GM12878 (cell line): ENCODE measurements around the gene FOXK2. TPM values are rescaled to one million over a fixed set of nuclear protein-coding genes. Genes with fewer than 3 reads are reported as not detected.
A peak's percentile ranks its signal among the peaks of the same experiment; 100 is the strongest.

Source experiments
- BHLHE40 ChIP-seq, 2 experiments: fragments of 450-650 bp in 1 of 2; IDR thresholded peaks; 2 replicates each; pipeline ENCODE4 v1.6.1; 2011 to 2017; ENCODE audit warnings: low read depth in 2 of 2, borderline replicate concordance in 1 of 2, improper control_type of control experiment in 1 of 2, low read length in 1 of 2, mild to moderate bottlenecking in 1 of 2
- CBFB ChIP-seq: IDR thresholded peaks from 2 replicates; pipeline ENCODE4 v1.6.1; 2016; ENCODE audit warnings: antibody characterized with exemption, low read depth
- CBX3 ChIP-seq: fragments of 200-600 bp; sonication (generic); IDR thresholded peaks from 2 replicates; pipeline ENCODE4 v1.6.1; 2016; ENCODE audit warnings: low read depth, borderline replicate concordance
- CREB1 ChIP-seq: IDR thresholded peaks from 2 replicates; pipeline ENCODE4 v1.6.1; 2012; ENCODE audit warnings: low read depth, mild to moderate bottlenecking, inconsistent platforms
- CREM ChIP-seq: IDR thresholded peaks from 2 replicates; pipeline ENCODE4 v1.6.1; 2014; ENCODE audit warnings: antibody characterized with exemption, low read depth
- DPF2 ChIP-seq: fragments of 450-650 bp; IDR thresholded peaks from 2 replicates; pipeline ENCODE4 v1.6.1; 2017; ENCODE audit warnings: mild to moderate bottlenecking
- POLR2A ChIP-seq: IDR thresholded peaks from 2 replicates; pipeline ENCODE4 v1.6.1; 2011; ENCODE audit warnings: low read depth, mild to moderate bottlenecking, low read length
- RAD51 ChIP-seq: fragments of 450-650 bp; IDR thresholded peaks from 2 replicates; pipeline ENCODE4 v1.6.1; 2016; ENCODE audit warnings: moderate library complexity, mild to moderate bottlenecking, inconsistent platforms
- SUZ12 ChIP-seq: fragments of 200-600 bp; sonication (generic); IDR thresholded peaks from one replicate; pipeline ENCODE4 v1.6.1; 2018; ENCODE audit warnings: antibody characterized with exemption, mild to moderate bottlenecking; ENCODE audit not compliant: unreplicated experiment
- YY1 ChIP-seq: IDR thresholded peaks from 2 replicates; pipeline ENCODE4 v1.6.1; 2011; ENCODE audit warnings: low read depth, mild to moderate bottlenecking, low read length
- polyA plus RNA-seq, 11 experiments: library from polyadenylated mRNA; depleted of rRNA in 4 of 11; unstranded in 6 of 11; stranded (reverse) in 5 of 11; fragments of >200 nt; fragmentation: Nextera tagmentation in 4 of 11; fragmentation: Illumina TruSeq in 1 of 11; extraction: Ambion mirVana in 4 of 11; extraction: Trizol in 1 of 11; gene quantifications; 1 replicate in 1 of 11; 2 replicates in 10 of 11; pipeline versions ENCODE4 v1.2.1 to v1.2.3, GENCODE V29; 2011 to 2016; ENCODE audit warnings: inconsistent platforms in 2 of 11, missing spikeins in 2 of 11, low read depth in 1 of 11
- total RNA-seq, 4 experiments: library from RNA; depleted of rRNA in 3 of 4; stranded (reverse); fragments of >200 nt in 3 of 4; fragmentation: Illumina TruSeq in 1 of 4; extraction: Trizol in 1 of 4; gene quantifications; 2 replicates each; pipeline versions ENCODE4 v1.2.1 to v1.2.3, GENCODE V29; 2013 to 2021
- TF ChIP-seq, protein P1 (sequence below): IDR thresholded peaks from 2 replicates; pipeline ENCODE4 v1.6.1; 2011; ENCODE audit warnings: low read depth, mild to moderate bottlenecking, low read length, moderate library complexity, borderline replicate concordance; ENCODE audit errors: extremely low read depth
- TF ChIP-seq, protein P2 (sequence below): fragments of 450-650 bp; conservative IDR thresholded peaks from 2 replicates; pipeline ENCODE4 v1.6.1; 2017; ENCODE audit warnings: mild to moderate bottlenecking, moderate library complexity
- TF ChIP-seq, protein P3 (sequence below): IDR thresholded peaks from 2 replicates; pipeline ENCODE4 v1.6.1; 2012; ENCODE audit warnings: low read depth, low read length, improper control_type of control experiment
- TF ChIP-seq, protein P4 (sequence below): IDR thresholded peaks from 2 replicates; pipeline ENCODE4 v1.6.1; 2011; ENCODE audit warnings: low read depth, low read length, improper control_type of control experiment, borderline replicate concordance
- TF ChIP-seq, protein P5 (sequence below): IDR thresholded peaks from 2 replicates; pipeline ENCODE4 v1.6.1; 2011; ENCODE audit warnings: borderline replicate concordance, low read depth, mild to moderate bottlenecking, moderate library complexity, mixed read lengths, low read length; ENCODE audit not compliant: insufficient read depth; ENCODE audit errors: extremely low read length

FOXK2 gene
- total and polyA plus RNA-seq, 10 of the 15 experiments (the other 5 are each of a cell fraction or from before 2014, with no cell fraction given): 2.4 to 56.8 (median 34.4) TPM

DNA sequence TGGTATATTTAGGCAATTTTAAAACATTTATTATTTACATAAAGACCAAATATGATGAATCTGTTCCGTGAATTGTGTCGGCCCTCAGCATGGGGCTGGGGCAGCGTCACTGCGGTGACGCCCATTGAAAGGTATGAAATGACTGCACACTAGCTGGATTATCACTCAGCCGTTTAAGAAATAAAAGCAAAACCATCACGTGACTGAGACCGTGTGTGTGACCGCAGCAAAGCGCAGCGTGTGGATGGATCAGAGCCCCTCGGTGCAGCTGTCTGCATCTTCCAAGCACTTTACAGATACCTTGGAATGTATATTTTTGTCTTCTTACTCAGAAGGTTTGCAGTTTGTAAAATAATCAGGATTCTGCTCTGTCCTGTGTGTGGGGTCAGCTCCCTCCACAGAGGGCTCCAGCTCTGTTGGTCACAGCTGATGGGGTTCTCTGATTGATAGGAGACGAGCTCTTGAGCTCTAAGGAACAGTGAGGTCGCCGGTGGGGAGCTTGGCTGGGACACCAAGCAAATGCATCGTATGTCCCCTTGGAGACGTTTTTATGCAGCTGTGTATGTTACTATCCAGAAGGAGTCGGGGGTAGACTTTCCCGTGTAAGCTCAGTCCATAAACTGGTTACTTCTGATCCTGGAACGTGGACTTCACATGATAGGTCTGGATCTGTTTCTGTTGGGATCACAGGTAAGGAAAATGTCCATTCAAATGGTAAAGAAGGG lies 83.6 kb downstream of the FOXK2 start (continued):
- TF ChIP-seq, protein P1, sequence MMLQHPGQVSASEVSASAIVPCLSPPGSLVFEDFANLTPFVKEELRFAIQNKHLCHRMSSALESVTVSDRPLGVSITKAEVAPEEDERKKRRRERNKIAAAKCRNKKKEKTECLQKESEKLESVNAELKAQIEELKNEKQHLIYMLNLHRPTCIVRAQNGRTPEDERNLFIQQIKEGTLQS: peak; percentile 64; the same call in 1 of the 2 replicates
- TF ChIP-seq RAD51 (peak; percentile 93), CBFB (peak; percentile 85), SUZ12 (no peak), POLR2A (no peak), BHLHE40 (IDR thresholded peaks at IDR 0.05; ENCODE audit: borderline replicate concordance in 1 of 2, low read depth in 2 of 2, low read length in 1 of 2) (peak; percentile 81 to 89), CREM (peak; percentile 83), CREB1 (peak; percentile 85), DPF2 (no peak), CBX3 (no peak), YY1 (peak; percentile 45; the same call in 1 of the 2 replicates)
- TF ChIP-seq, protein P2, sequence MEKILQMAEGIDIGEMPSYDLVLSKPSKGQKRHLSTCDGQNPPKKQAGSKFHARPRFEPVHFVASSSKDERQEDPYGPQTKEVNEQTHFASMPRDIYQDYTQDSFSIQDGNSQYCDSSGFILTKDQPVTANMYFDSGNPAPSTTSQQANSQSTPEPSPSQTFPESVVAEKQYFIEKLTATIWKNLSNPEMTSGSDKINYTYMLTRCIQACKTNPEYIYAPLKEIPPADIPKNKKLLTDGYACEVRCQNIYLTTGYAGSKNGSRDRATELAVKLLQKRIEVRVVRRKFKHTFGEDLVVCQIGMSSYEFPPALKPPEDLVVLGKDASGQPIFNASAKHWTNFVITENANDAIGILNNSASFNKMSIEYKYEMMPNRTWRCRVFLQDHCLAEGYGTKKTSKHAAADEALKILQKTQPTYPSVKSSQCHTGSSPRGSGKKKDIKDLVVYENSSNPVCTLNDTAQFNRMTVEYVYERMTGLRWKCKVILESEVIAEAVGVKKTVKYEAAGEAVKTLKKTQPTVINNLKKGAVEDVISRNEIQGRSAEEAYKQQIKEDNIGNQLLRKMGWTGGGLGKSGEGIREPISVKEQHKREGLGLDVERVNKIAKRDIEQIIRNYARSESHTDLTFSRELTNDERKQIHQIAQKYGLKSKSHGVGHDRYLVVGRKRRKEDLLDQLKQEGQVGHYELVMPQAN: no peak
- TF ChIP-seq, protein P3, sequence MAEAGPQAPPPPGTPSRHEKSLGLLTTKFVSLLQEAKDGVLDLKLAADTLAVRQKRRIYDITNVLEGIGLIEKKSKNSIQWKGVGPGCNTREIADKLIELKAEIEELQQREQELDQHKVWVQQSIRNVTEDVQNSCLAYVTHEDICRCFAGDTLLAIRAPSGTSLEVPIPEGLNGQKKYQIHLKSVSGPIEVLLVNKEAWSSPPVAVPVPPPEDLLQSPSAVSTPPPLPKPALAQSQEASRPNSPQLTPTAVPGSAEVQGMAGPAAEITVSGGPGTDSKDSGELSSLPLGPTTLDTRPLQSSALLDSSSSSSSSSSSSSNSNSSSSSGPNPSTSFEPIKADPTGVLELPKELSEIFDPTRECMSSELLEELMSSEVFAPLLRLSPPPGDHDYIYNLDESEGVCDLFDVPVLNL: no peak
- TF ChIP-seq, protein P4, sequence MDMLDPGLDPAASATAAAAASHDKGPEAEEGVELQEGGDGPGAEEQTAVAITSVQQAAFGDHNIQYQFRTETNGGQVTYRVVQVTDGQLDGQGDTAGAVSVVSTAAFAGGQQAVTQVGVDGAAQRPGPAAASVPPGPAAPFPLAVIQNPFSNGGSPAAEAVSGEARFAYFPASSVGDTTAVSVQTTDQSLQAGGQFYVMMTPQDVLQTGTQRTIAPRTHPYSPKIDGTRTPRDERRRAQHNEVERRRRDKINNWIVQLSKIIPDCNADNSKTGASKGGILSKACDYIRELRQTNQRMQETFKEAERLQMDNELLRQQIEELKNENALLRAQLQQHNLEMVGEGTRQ: peak; percentile 51
- TF ChIP-seq, protein P5, sequence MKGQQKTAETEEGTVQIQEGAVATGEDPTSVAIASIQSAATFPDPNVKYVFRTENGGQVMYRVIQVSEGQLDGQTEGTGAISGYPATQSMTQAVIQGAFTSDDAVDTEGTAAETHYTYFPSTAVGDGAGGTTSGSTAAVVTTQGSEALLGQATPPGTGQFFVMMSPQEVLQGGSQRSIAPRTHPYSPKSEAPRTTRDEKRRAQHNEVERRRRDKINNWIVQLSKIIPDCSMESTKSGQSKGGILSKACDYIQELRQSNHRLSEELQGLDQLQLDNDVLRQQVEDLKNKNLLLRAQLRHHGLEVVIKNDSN: peak; percentile 83
